GM23338 (cell line): ENCODE measurements around the gene KRTAP8-1. TPM values are rescaled to one million over a fixed set of nuclear protein-coding genes. Genes with fewer than 3 reads are reported as not detected.

ENCODE experiments used
- ATAC-seq: fragments of 200-7000 bp; cut with Tn5 transposase; 3 replicates; pipeline ENCODE4 v1.9.1; 2020
- DNase-seq: peaks from one replicate; pipeline ENCODE4 v3.0.0-alpha.2; 2015; ENCODE audit warnings: low spot score
- H2AFZ ChIP-seq: fragments of 200-600 bp; sonication (generic); 2 replicates; pipeline ENCODE4 v1.8.0; 2016; ENCODE audit warnings: antibody characterized with exemption, mild to moderate bottlenecking, moderate library complexity
- H3F3A ChIP-seq: fragments of 200-600 bp; sonication (generic); replicated peaks from 2 replicates; pipeline ENCODE4 v1.8.0; 2017; ENCODE audit warnings: antibody characterized with exemption, mixed run types, low read depth
- H3K27ac ChIP-seq: fragments of 200-600 bp; sonication (generic); 2 replicates; pipeline ENCODE4 v1.6.1; 2016; ENCODE audit warnings: low read depth
- H3K27me3 ChIP-seq: fragments of 200-600 bp; sonication (generic); 2 replicates; pipeline ENCODE4 v1.8.0; 2016; ENCODE audit warnings: mild to moderate bottlenecking, mixed run types, moderate library complexity; ENCODE audit not compliant: insufficient read depth
- H3K36me3 ChIP-seq: fragments of 200-600 bp; sonication (generic); 2 replicates; pipeline ENCODE4 v1.8.0; 2016; ENCODE audit warnings: mild to moderate bottlenecking; ENCODE audit not compliant: insufficient read depth
- H3K4me1 ChIP-seq: fragments of 200-600 bp; sonication (generic); 2 replicates; pipeline ENCODE4 v1.8.0; 2016; ENCODE audit warnings: mild to moderate bottlenecking, moderate library complexity; ENCODE audit not compliant: insufficient read depth
- H3K4me2 ChIP-seq: fragments of 200-600 bp; sonication (generic); 2 replicates; pipeline ENCODE4 v1.7.1; 2017; ENCODE audit warnings: mixed run types
- H3K4me3 ChIP-seq: fragments of 200-600 bp; sonication (generic); 2 replicates; pipeline ENCODE4 v1.6.1; 2016; ENCODE audit warnings: mixed run types
- H3K79me2 ChIP-seq: fragments of 200-600 bp; sonication (generic); replicated peaks from 2 replicates; pipeline ENCODE4 v1.8.0; 2017; ENCODE audit warnings: mild to moderate bottlenecking; ENCODE audit not compliant: insufficient read depth
- H3K9me2 ChIP-seq: fragments of 200-600 bp; sonication (generic); 2 replicates; pipeline ENCODE4 v1.8.0; 2017; ENCODE audit not compliant: insufficient read depth
- H4K20me1 ChIP-seq: fragments of 200-600 bp; sonication (generic); replicated peaks from 2 replicates; pipeline ENCODE4 v1.8.0; 2017; ENCODE audit warnings: mild to moderate bottlenecking; ENCODE audit not compliant: insufficient read depth
- H3K27ac Mint-ChIP-seq: 2 replicates; pipeline ENCODE4 v1.8.0; 2020; ENCODE audit warnings: inconsistent platforms, mild to moderate bottlenecking, moderate library complexity, mixed read lengths
- H3K27me3 Mint-ChIP-seq: 3 replicates; pipeline ENCODE4 v1.8.0; 2022; ENCODE audit warnings: low read depth, mild to moderate bottlenecking, moderate library complexity, mixed read lengths, inconsistent platforms; ENCODE audit not compliant: insufficient read depth, poor library complexity
- H3K36me3 Mint-ChIP-seq: 3 replicates; pipeline ENCODE4 v1.8.0; 2021; ENCODE audit warnings: low read depth, mild to moderate bottlenecking, inconsistent platforms, moderate library complexity, mixed read lengths
- H3K4me1 Mint-ChIP-seq: 3 replicates; pipeline ENCODE4 v1.8.0; 2020; ENCODE audit warnings: mild to moderate bottlenecking, inconsistent platforms, mixed read lengths
- H3K4me3 Mint-ChIP-seq: 3 replicates; pipeline ENCODE4 v1.8.0; 2021; ENCODE audit warnings: moderate library complexity, mild to moderate bottlenecking, inconsistent platforms, mixed read lengths
- H3K9me3 Mint-ChIP-seq: 3 replicates; pipeline ENCODE4 v1.8.0; 2020; ENCODE audit warnings: moderate library complexity, mild to moderate bottlenecking, inconsistent platforms, mixed read lengths
- CREB1 ChIP-seq: fragments of 250-450 bp; sonication (Bioruptor Pico); IDR thresholded peaks from 2 replicates; pipeline ENCODE4 v1.5.0; 2020; ENCODE audit warnings: low read depth, mild to moderate bottlenecking, moderate library complexity
- CTCF ChIP-seq, 2 experiments: fragments of 200-600 bp in 1 of 2; sonication (generic) in 1 of 2; conservative IDR thresholded peaks; 2 replicates each; pipeline versions ENCODE4 v1.5.1 to v1.6.1; 2016 to 2017; ENCODE audit warnings: antibody characterized with exemption in 2 of 2, low read depth in 2 of 2, mild to moderate bottlenecking in 2 of 2, moderate library complexity in 1 of 2
- EZH2 ChIP-seq: fragments of 200-600 bp; sonication (generic); IDR thresholded peaks from one replicate; pipeline ENCODE4 v1.8.0; 2017; ENCODE audit warnings: antibody characterized with exemption, mild to moderate bottlenecking, low read depth; ENCODE audit not compliant: unreplicated experiment
- EZH2phosphoT487 ChIP-seq: fragments of 200-600 bp; sonication (generic); IDR thresholded peaks from one replicate; pipeline ENCODE4 v1.8.1; 2018; ENCODE audit warnings: antibody characterized with exemption; ENCODE audit not compliant: unreplicated experiment
- NANOG ChIP-seq: IDR thresholded peaks from 2 replicates; pipeline ENCODE4 v1.6.1; 2016; ENCODE audit warnings: antibody characterized with exemption, borderline replicate concordance
- STAT1 ChIP-seq: IDR thresholded peaks from one replicate; pipeline ENCODE4 v1.6.1; 2016; ENCODE audit warnings: antibody characterized with exemption; ENCODE audit not compliant: unreplicated experiment
- ZNF114 ChIP-seq: fragments of 250-450 bp; sonication (Bioruptor Pico); IDR thresholded peaks from 2 replicates; pipeline ENCODE4 v1.5.0; 2020; ENCODE audit warnings: mild to moderate bottlenecking, moderate library complexity
- ZNF462 ChIP-seq: fragments of 250-450 bp; sonication (Bioruptor Pico); IDR thresholded peaks from 2 replicates; pipeline ENCODE4 v1.5.0; 2020; ENCODE audit warnings: mild to moderate bottlenecking, moderate library complexity
- polyA plus RNA-seq: library from polyadenylated mRNA; unstranded; fragments of >200 nt; fragmentation: Nextera tagmentation; extraction: Ambion mirVana; gene quantifications from 2 replicates; pipeline ENCODE4 v1.2.1, GENCODE V29; 2016
- total RNA-seq: library from RNA; depleted of rRNA; stranded (reverse); fragments of >200 nt; shearing (Covaris generic); gene quantifications from 2 replicates; pipeline ENCODE4 v1.2.3, GENCODE V29; 2014
- TF ChIP-seq, protein P1 (sequence below): IDR thresholded peaks from one replicate; pipeline ENCODE4 v1.6.1; 2018; ENCODE audit warnings: antibody characterized with exemption; ENCODE audit not compliant: unreplicated experiment
- TF ChIP-seq, protein P2 (sequence below): IDR thresholded peaks from 2 replicates; pipeline ENCODE4 v1.6.1; 2016; ENCODE audit warnings: antibody characterized with exemption

Gene KRTAP8-1
- total and polyA plus RNA-seq, 2 experiments from 2014 or later, result not detected

GRCh38 chr21:30818837-30819610 lies 6.0 kb upstream of the KRTAP8-1 start:
- Mint-ChIP-seq H3K4me1 (peaks cover 3% of the 10 kb centered on the region; the same call in 2 of the 3 replicates), H3K27me3 (peaks cover 4% of the 10 kb centered on the region), H3K9me3 (no peaks in the 10 kb centered on the region), H3K4me3 (no peak overlapping the region), H3K27ac (no peak overlapping the region), H3K36me3 (no peaks in the 10 kb centered on the region)
- Histone ChIP-seq H2AFZ (peak overlapping the region; percentile 61; the same call in 1 of the 2 replicates), H3F3A (no peaks in the 10 kb centered on the region), H3K27ac (no peak overlapping the region), H4K20me1 (no peaks in the 10 kb centered on the region), H3K36me3 (no peaks in the 10 kb centered on the region), H3K9me2 (no peaks in the 10 kb centered on the region), H3K79me2 (no peaks in the 10 kb centered on the region), H3K4me2 (no peak overlapping the region), H3K27me3 (no peaks in the 10 kb centered on the region), H3K4me1 (no peaks in the 10 kb centered on the region), H3K4me3 (no peak overlapping the region)
- ATAC-seq (no peak), DNase-seq (no peak)
- TF ChIP-seq NANOG, result no peak
- TF ChIP-seq, protein P1, sequence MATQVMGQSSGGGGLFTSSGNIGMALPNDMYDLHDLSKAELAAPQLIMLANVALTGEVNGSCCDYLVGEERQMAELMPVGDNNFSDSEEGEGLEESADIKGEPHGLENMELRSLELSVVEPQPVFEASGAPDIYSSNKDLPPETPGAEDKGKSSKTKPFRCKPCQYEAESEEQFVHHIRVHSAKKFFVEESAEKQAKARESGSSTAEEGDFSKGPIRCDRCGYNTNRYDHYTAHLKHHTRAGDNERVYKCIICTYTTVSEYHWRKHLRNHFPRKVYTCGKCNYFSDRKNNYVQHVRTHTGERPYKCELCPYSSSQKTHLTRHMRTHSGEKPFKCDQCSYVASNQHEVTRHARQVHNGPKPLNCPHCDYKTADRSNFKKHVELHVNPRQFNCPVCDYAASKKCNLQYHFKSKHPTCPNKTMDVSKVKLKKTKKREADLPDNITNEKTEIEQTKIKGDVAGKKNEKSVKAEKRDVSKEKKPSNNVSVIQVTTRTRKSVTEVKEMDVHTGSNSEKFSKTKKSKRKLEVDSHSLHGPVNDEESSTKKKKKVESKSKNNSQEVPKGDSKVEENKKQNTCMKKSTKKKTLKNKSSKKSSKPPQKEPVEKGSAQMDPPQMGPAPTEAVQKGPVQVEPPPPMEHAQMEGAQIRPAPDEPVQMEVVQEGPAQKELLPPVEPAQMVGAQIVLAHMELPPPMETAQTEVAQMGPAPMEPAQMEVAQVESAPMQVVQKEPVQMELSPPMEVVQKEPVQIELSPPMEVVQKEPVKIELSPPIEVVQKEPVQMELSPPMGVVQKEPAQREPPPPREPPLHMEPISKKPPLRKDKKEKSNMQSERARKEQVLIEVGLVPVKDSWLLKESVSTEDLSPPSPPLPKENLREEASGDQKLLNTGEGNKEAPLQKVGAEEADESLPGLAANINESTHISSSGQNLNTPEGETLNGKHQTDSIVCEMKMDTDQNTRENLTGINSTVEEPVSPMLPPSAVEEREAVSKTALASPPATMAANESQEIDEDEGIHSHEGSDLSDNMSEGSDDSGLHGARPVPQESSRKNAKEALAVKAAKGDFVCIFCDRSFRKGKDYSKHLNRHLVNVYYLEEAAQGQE, result no peak
- TF ChIP-seq, protein P2, sequence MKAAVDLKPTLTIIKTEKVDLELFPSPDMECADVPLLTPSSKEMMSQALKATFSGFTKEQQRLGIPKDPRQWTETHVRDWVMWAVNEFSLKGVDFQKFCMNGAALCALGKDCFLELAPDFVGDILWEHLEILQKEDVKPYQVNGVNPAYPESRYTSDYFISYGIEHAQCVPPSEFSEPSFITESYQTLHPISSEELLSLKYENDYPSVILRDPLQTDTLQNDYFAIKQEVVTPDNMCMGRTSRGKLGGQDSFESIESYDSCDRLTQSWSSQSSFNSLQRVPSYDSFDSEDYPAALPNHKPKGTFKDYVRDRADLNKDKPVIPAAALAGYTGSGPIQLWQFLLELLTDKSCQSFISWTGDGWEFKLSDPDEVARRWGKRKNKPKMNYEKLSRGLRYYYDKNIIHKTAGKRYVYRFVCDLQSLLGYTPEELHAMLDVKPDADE, result no peak
- TF ChIP-seq STAT1, result no peak
- TF ChIP-seq CREB1 (CRISPR knock-in tag), result no peak
- no peak for TF ChIP-seq CTCF (conservative IDR thresholded peaks at IDR 0.05; ENCODE audit: low read depth in 2 of 2)
- no peak for TF ChIP-seq EZH2
- no peak for TF ChIP-seq ZNF114 (CRISPR knock-in tag)
- no peak for TF ChIP-seq EZH2phosphoT487
- TF ChIP-seq ZNF462 (CRISPR knock-in tag), result no peak
